ENCODE results near the gene FAM131C. TPM values are rescaled to one million over a fixed set of nuclear protein-coding genes. Genes with fewer than 3 reads are reported as not detected.
"Not testable (repeated sequence)": the region's sequence is repeated elsewhere in the genome, so short reads cannot be mapped to it uniquely, and the experiment has no call there.

FAM131C gene
- total RNA-seq, 1 experiment from 2014 or later: 0.23 TPM

DNA sequence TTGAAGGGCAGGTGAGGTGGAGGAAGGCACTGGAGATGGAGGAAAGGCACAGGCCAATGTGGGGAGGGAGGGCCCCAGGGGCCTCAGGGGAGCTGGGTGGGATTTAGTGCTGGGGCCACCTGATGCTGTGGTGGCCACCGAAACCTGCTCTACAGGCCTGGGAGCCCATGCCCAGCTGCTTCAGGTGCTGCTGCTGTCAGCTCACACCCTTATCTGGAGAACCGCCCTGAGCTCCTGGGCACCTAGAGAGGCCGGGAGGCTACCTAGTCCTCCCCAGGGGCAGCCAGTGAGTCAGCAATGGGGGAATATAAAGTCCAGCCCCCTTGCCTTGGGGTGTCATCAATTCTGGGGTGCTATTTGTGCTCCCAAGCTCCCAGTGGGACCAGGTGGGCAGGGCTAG lies 12.2 kb downstream of the FAM131C start:
- no peak for DNase-seq (ENCODE audit: low read depth)

GRCh38 chr1:16058394-16059120 lies 14.9 kb downstream of the FAM131C start:
- DNase-seq (ENCODE audit: low read depth): not testable (repeated sequence)

- DNase-seq (ENCODE audit: low read depth): not testable (repeated sequence)
Observed at GRCh38 chr1:16057314-16057915, 16.0 kb downstream of the FAM131C start.

GRCh38 chr1:16056521-16056912 lies 16.9 kb downstream of the FAM131C start:
- not testable (repeated sequence) for DNase-seq (ENCODE audit: low read depth)

- DNase-seq (ENCODE audit: low read depth): peak; percentile 87
Observed at GRCh38 chr1:16055613-16056520, 17.6 kb downstream of the FAM131C start.

- no peak for DNase-seq (ENCODE audit: low read depth)
Observed at GRCh38 chr1:16054598-16055540, 18.6 kb downstream of the FAM131C start.

DNA sequence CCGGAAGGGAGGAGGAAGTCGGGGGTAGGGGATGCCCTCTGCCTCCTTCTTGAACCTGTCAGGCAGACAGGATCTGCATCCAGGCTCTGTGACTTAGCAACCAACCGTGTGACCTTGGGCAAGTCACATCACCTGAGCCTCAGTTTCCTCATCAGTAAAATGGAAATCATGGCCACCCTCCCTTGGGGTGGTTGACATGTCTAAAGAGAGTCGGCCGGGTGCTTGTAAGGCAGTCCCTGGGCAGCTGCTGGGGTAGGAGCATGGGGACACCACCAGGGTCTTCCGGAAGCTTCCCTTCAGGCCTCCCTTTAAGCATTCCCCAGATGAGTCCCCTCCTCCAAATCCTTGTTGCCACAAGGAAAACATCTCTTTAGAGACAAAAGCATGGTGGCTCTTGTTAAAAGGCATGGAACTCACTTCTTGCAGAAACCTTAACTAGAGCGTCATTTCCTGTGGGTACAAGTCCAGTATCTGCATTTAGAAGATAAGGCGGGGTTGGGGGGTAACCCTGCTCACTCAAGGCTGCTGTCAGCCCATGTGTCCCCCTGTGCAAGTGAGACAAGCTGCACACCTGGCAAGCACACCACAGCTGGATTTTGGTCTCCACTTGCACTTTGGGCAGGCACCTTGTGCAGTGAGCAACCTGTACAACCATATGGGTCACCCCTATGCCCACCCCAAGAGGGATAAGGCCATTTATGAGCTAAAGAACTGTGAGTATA lies 19.5 kb downstream of the FAM131C start:
- DNase-seq (ENCODE audit: low read depth): no peak

GRCh38 chr1:16051949-16052348 lies 21.5 kb downstream of the FAM131C start:
- DNase-seq (ENCODE audit: low read depth): not testable (repeated sequence)

GRCh38 chr1:16051039-16051438 lies 22.4 kb downstream of the FAM131C start:
- no peak for DNase-seq (ENCODE audit: low read depth)

GRCh38 chr1:16050328-16050727 lies 23.1 kb downstream of the FAM131C start:
- no peak for DNase-seq (ENCODE audit: low read depth)

DNA sequence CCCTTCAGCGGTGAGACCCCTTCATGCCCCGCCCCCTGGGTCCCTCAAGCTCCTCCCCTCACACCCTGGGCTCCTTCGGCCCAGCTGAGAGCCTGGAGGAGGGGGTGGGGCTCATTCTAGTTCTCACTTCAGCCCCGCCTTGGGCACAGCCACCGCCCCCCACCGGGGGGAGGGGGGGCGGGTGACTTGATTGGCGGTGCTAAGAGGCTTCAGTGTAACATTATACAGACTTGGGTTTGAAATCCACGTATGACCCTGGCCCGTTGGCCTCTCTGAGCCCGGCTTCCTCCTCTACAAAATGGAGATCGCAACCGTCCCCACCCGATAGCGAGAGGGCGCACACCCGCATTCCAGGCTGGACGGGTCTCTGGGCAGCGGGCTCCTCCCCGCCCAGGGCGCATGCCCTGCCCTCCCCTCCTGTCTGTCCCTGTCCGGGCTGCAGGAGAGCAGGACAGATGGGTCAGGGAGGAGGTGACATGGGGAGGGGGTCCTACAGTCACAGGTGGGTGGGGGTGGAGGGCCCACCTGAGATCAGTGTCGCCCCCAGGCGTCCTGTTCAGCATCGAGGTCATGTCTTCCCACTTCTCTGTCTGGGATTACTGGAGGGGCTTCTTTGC lies 24.8 kb downstream of the FAM131C start:
- peak; percentile 58 for DNase-seq (ENCODE audit: low read depth)

DNA sequence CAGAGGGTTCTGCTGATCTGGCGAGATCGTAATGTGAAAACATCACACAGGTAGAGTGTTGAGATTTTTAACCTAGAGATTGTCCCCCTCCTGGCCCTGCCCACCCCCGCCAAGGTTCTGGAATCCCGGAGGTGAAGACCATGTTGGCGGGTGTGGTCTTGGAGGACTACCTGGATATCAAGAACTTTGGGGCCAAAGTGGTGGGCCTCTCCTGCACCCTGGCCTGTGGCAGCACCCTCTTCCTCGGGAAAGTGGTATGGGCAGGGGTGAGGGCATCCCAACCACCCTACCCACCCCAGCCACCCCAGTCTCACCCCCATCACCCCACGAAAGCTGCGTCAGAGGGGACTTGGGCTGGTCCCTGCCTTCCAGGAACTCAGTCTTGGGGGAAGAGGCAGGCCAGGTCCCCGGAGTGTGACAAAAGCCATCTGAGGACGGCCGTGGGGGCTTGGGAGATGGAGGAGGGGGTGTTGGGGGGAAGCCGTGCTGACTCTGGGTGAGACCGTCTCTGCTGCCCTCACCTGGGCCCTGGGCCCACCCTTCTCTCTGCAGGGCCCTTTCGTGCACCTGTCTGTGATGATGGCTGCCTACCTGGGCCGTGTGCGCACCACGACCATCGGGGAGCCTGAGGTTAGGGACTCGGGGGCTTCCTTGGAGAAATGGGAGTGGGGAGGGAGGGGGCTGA lies 25.5 kb downstream of the FAM131C start:
- no peak for DNase-seq (ENCODE audit: low read depth)

- peak; percentile 43 for DNase-seq (ENCODE audit: low read depth)
Observed at GRCh38 chr1:16046842-16047241, 26.6 kb downstream of the FAM131C start.

DNA sequence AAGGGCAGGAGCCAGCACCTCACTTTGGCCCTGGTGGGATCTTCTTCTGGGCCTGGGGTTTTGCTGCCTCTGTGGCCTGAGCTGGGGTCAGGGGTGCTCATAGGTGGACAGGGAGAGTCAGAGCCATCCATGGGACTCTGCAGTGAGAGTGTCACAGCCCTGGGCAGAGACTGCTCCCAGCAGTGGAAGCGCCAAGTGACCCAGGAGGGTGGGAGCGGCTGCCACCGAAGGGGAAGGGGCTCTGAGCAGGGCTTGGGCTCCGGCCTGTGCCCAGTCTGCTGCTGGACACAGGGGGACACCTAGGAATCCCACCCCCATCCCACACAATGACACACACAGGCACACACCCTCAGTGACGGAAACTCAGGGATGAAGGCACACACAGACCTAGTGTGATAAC lies 29.5 kb downstream of the FAM131C start:
- no peak for DNase-seq (ENCODE audit: low read depth)

DNA sequence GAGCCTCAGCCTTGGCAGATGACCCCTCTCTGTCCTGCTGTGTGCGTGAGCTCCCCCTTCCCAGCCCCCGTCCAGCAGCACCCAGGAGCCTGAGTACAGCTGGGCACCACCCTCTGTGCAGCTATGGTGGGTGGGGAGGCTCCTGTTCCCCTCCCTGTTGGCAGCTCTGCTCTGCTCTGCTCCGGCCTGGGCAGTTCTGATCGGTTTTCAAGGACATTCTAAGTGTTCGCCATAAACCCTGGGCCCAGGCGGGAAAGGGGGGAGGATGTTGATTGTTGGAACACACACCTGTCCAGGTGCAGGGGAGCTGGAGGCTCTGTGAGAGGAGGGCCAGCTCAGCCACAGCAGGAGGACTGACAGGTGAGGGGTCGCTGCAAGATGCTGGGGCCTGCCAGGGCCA lies 29.9 kb downstream of the FAM131C start, which contains the start of gene CLCNKB:
Gene CLCNKB, plus strand, starts transcription at position 262 of the 400 bp plus-strand sequence. CDS start 711 bp downstream, outside the sequence.
- DNase-seq (ENCODE audit: low read depth): no peak

DNA sequence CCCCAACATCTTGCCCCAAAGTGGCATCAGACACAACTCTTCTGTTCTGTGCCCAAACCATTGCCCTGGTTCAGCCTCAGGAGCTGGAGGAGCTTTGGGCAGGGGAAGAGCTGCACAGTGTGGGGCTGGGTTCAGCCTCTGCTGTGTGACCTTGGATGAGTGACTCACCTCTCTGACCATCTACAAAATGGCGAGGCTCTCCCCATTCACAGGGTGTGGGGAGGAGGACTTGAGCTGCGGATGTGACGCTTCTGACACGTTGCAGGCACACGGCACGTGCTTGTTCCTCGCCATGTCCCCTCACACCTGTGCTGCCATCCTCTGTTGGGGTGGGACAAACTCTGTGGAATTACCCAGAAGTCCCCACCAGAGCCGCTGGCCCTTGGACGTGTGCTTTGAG lies 30.8 kb downstream of the FAM131C start:
- DNase-seq (ENCODE audit: low read depth): not testable (repeated sequence)

- no peak for DNase-seq (ENCODE audit: low read depth)
Observed at GRCh38 chr1:16042096-16042495, 31.4 kb downstream of the FAM131C start.

- DNase-seq (ENCODE audit: low read depth): no peak
Observed at GRCh38 chr1:16041200-16041599, 32.3 kb downstream of the FAM131C start.

DNA sequence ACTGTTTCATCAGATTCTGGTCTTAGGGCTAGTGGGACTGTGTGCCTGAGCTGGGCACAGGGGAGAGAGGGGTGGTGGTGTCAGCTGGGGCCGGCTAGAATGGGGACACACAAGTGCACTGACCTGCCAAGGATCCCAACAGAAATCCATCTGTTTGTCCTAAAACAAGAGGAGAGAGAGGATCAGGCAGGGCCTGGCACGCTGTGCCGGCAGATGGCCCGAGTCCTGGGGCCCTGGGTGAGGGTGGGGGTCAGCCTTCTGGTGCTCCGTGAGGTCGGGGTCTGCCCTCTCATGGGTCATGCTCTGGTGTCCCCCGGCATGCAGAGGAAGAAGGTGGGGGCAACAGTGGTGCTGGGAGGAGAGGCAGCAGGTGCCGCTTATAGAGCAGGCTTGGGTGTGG lies 33.6 kb downstream of the FAM131C start:
- not testable (repeated sequence) for DNase-seq (ENCODE audit: low read depth)

DNA sequence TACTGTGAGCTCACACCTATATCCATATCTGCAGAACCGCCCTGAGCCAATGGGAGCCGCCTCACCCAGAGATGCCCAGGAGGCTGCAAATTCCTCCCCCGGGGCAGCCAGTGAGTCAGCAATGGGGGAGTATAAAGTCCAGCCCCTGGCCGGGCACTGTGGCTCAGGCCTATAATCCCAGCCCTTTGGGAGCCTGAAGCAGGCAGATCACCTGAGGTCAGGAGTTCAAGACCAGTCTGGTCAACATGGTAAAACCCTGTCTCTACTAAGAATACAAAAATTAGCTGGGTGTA lies 34.9 kb downstream of the FAM131C start:
- DNase-seq (ENCODE audit: low read depth): no peak

Data from Daoy (cell line).